ENCODE measurements around the gene POC1B.

DNA sequence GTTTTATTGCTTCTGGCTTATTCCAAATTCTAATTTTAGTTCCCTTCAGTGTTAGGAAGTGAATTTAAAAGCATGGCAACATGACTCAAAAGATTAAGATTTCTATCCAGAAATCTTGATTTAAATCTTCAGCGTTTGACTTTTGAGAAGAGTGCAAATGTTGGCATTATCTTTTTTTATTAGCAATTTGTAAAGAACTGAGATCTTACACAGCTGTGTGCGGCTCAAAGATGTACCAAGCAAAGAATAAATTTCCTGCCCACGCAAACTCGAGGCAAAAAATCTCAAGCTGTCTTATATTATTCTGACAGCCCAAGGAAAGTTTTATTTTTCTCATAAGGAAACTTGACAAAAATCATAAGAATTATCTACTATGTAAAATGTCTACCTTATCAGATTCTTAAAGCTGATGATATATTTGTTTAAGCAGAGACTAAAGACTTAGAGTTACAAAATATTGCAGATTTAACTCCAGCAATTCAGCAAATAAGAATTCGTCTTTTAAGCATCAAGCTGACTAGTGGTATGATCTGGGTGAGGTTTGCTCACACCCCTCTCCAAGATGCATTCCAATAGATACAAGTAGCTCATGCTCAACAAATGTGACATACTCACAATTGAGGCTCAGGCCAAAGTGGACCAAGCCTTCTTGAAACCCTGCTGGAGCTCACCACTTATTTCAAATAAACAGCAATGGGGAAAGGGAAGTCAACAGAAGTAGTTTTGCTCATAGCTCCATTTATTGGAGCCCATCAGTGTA, 47.4 kb upstream of the POC1B start:
- TF ChIP-seq, protein P1, sequence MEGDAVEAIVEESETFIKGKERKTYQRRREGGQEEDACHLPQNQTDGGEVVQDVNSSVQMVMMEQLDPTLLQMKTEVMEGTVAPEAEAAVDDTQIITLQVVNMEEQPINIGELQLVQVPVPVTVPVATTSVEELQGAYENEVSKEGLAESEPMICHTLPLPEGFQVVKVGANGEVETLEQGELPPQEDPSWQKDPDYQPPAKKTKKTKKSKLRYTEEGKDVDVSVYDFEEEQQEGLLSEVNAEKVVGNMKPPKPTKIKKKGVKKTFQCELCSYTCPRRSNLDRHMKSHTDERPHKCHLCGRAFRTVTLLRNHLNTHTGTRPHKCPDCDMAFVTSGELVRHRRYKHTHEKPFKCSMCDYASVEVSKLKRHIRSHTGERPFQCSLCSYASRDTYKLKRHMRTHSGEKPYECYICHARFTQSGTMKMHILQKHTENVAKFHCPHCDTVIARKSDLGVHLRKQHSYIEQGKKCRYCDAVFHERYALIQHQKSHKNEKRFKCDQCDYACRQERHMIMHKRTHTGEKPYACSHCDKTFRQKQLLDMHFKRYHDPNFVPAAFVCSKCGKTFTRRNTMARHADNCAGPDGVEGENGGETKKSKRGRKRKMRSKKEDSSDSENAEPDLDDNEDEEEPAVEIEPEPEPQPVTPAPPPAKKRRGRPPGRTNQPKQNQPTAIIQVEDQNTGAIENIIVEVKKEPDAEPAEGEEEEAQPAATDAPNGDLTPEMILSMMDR (IDR thresholded peaks at IDR 0.05): no peak
- no peak for TF ChIP-seq POLR2A (IDR thresholded peaks at IDR 0.05)
